ENCODE data around the gene GOLGA7B. TPM values are rescaled to one million over a fixed set of nuclear protein-coding genes. Genes with fewer than 3 reads are reported as not detected.

The GOLGA7B gene
- total RNA-seq, 2 experiments from 2014 or later: 0.92 to 1.1 TPM

DNA sequence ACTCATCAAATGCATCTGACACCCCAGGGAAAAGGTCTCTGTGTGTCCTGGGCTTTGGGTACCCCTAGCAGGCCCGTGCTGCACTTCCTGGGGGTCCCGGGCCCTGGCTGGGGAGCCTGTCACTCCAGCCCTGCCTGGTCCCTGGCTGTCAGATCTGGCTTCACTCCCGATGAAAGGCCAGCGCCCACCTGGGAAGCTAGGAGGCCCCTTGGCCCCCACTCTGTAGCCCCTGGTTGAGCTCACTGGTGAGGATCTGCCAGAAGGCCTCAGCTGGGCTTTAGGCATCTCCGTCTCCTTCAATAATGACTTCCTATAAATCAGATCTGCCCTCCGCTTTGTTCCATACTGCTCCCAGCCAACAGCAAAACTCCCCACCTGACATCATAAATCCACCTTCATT lies 64.0 kb downstream of the GOLGA7B start:
- H3K27ac Mint-ChIP-seq: no peak overlapping the region
- ATAC-seq (no peak), DNase-seq (no peak)
- no peak overlapping the region for H3K4me3 Mint-ChIP-seq
- CTCF ChIA-PET: interaction anchor here (1.6 to 4.0 kb wide), 2 partner anchors 122 to 133 kb away, joined by 9 to 22 read pairs; no protein-coding TSS in a partner anchor
- H3K27me3 Mint-ChIP-seq: peaks cover 9% of the 10 kb centered on the region
- TF ChIP-seq CTCF (IDR thresholded peaks at IDR 0.05): no peak
- POLR2A ChIA-PET: no interaction called here
- H3K36me3 Mint-ChIP-seq (ENCODE audit: low read depth): no peaks in the 10 kb centered on the region
- intact Hi-C loops (cut with micrococcal nuclease): loop anchor here (5.0 kb wide), 2 partner anchors 114 to 129 kb away; no protein-coding TSS in a partner anchor
- peaks cover 5% of the 10 kb centered on the region for H3K4me1 Mint-ChIP-seq (ENCODE audit: low read depth)
- no peaks in the 10 kb centered on the region for H3K9me3 Mint-ChIP-seq

GRCh38 chr10:97914171-97914836 lies 64.7 kb downstream of the GOLGA7B start:
- Mint-ChIP-seq H3K27ac (no peak overlapping the region), H3K36me3 (ENCODE audit: low read depth) (no peaks in the 10 kb centered on the region), H3K9me3 (no peaks in the 10 kb centered on the region), H3K4me3 (no peak overlapping the region), H3K27me3 (peaks cover 9% of the 10 kb centered on the region), H3K4me1 (ENCODE audit: low read depth) (peaks cover 7% of the 10 kb centered on the region)
- no peak for TF ChIP-seq CTCF (IDR thresholded peaks at IDR 0.05)
- intact Hi-C loops (cut with micrococcal nuclease): loop anchor here (5.0 kb wide), 2 partner anchors 113 to 128 kb away; no protein-coding TSS in a partner anchor
- ChIA-PET CTCF (interaction anchor here (0.6 to 5.7 kb wide), 35 partner anchors 9 to 424 kb away, joined by 3 to 93 read pairs (median 3); partner anchors contain the start of genes AVPI1 and CRTAC1), POLR2A (interaction anchor here (0.5 to 0.7 kb wide), 2 partner anchors 124 to 288 kb away, joined by 3 read pairs; no protein-coding TSS in a partner anchor)
- ATAC-seq (no peak), DNase-seq (no peak)

DNA sequence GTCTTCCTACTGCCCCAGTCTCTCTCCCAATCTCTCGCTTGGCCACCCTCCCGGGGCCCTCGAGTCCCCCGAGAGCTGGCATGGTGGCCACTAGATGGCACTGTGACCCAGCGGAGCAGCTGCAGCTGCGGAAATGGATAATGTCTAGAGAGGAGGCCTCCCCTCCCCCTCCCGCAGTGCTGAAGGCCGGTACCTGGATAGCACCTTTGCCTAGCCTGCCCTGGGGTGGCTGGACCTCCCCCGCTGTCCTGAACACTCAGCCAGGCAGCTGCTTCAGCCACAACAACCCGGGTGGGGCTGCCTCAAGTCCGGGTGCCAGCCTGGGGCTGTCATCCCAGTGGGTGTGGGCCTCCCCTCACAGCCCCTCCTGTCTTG lies 65.2 kb downstream of the GOLGA7B start:
- peak; percentile 96 for TF ChIP-seq CTCF (IDR thresholded peaks at IDR 0.05)
- Mint-ChIP-seq H3K36me3 (ENCODE audit: low read depth) (no peaks in the 10 kb centered on the region), H3K4me3 (no peak overlapping the region), H3K4me1 (ENCODE audit: low read depth) (peaks cover 7% of the 10 kb centered on the region), H3K9me3 (no peaks in the 10 kb centered on the region), H3K27ac (no peak overlapping the region), H3K27me3 (peaks cover 9% of the 10 kb centered on the region)
- CTCF ChIA-PET: interaction anchor here (0.6 to 5.7 kb wide), 41 partner anchors 9 to 423 kb away, joined by 3 to 93 read pairs (median 3); partner anchors contain the start of genes AVPI1 and CRTAC1
- intact Hi-C loops (cut with micrococcal nuclease): loop anchor here (5.0 kb wide), 2 partner anchors 112 to 127 kb away; no protein-coding TSS in a partner anchor
- peak; percentile 86 for DNase-seq
- POLR2A ChIA-PET: interaction anchor here (0.5 to 0.7 kb wide), 2 partner anchors 123 to 288 kb away, joined by 3 read pairs; no protein-coding TSS in a partner anchor
- ATAC-seq: peak; percentile 96

DNA sequence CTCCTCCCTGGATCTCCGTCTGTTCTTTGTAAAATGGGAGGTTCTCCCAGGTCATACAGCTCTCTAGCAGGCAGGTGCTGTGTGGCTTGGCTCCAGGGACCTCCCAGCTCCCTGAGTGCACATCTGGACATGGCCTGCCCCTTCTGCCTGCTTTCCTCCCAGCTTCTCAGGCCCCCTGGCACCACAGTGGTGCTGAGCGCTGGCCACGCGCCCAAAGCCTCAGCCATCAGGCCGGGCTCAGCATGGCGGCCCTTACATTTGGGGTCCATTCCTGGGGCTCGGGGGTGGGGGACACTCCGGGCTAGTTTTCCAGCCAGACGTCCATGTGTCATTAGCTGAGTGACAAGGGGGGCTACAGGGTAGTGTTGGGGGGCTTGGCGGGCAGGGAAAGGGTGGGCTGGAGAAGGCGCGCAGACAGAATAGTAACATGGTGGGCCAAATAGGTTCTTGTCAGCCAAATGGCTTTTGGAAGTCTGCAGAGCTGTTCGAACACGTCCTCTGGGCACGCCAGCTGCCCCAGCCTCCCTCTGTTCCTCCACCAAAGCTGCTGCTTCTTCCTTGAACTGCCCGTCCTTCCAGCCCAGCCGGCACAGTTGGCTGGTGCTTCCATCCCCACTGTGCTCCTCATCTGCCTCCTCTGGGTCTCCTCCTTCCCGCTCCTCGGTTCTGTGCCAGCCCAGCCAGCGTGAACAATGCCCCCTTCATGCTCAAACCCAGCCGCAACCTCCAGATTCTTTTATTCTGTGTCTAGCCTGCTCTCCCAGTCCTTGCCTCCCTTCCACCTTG lies 65.9 kb downstream of the GOLGA7B start:
- ChIA-PET POLR2A (interaction anchor here (0.7 kb wide), 1 partner anchor 123 kb away, joined by 3 read pairs; no protein-coding TSS in a partner anchor), CTCF (interaction anchor here (0.6 to 5.7 kb wide), 37 partner anchors 8 to 542 kb away, joined by 3 to 93 read pairs (median 3); partner anchors contain the start of genes AVPI1 and CRTAC1)
- no peak for TF ChIP-seq CTCF (IDR thresholded peaks at IDR 0.05)
- peaks cover 9% of the 10 kb centered on the region for H3K27me3 Mint-ChIP-seq
- no peak for ATAC-seq
- DNase-seq: no peak
- intact Hi-C loops (cut with micrococcal nuclease): no loop called here
- no peak overlapping the region for H3K27ac Mint-ChIP-seq
- H3K36me3 Mint-ChIP-seq (ENCODE audit: low read depth): no peaks in the 10 kb centered on the region
- peaks cover 7% of the 10 kb centered on the region for H3K4me1 Mint-ChIP-seq (ENCODE audit: low read depth)
- no peaks in the 10 kb centered on the region for H3K9me3 Mint-ChIP-seq
- no peak overlapping the region for H3K4me3 Mint-ChIP-seq
